HEK293 (cell line): ENCODE data around the gene ARPC4.
"Not testable (repeated sequence)": the region's sequence is repeated elsewhere in the genome, so short reads cannot be mapped to it uniquely, and the experiment has no call there.

ENCODE experiments used
- BCL11A ChIP-seq: fragments of 450-650 bp; formaldehyde crosslinking; IDR thresholded peaks from 2 replicates; pipeline ENCODE4 v1.5.1; 2016; ENCODE audit warnings: low read depth, missing biosample characterization, missing genetic modification characterization
- KLF9 ChIP-seq: fragments of 450-650 bp; formaldehyde crosslinking; IDR thresholded peaks from 2 replicates; pipeline ENCODE4 v1.5.1; 2016; ENCODE audit warnings: missing biosample characterization, missing genetic modification characterization, low read depth
- ZNF202 ChIP-seq: fragments of 450-650 bp; formaldehyde crosslinking; IDR thresholded peaks from 2 replicates; pipeline ENCODE4 v1.5.1; 2016; ENCODE audit warnings: missing biosample characterization, missing genetic modification characterization, borderline replicate concordance
- ZNF274 ChIP-seq, 2 experiments: fragments of 200-500 bp in 1 of 2; fragments of 450-650 bp in 1 of 2; sonication (Bioruptor generic) in 1 of 2; formaldehyde crosslinking in 1 of 2; IDR thresholded peaks; 2 replicates each; pipeline versions ENCODE4 v1.5.1 to v1.6.1; 2014 to 2016; ENCODE audit warnings: borderline replicate concordance in 1 of 2, inconsistent platforms in 1 of 2, low read length in 1 of 2, missing biosample characterization in 1 of 2, missing genetic modification characterization in 1 of 2
- ZNF558 ChIP-seq: fragments of 450-650 bp; formaldehyde crosslinking; IDR thresholded peaks from 2 replicates; pipeline ENCODE4 v1.5.1; 2016; ENCODE audit warnings: missing biosample characterization, missing genetic modification characterization
- ZNF621 ChIP-seq: fragments of 450-650 bp; formaldehyde crosslinking; IDR thresholded peaks from 2 replicates; pipeline ENCODE4 v1.5.1; 2017; ENCODE audit warnings: missing biosample characterization, missing genetic modification characterization
- ZNF792 ChIP-seq: fragments of 450-650 bp; formaldehyde crosslinking; IDR thresholded peaks from 2 replicates; pipeline ENCODE4 v1.5.1; 2016; ENCODE audit warnings: missing biosample characterization, missing genetic modification characterization
- TF ChIP-seq, protein P1 (sequence below): fragments of 450-650 bp; formaldehyde crosslinking; IDR thresholded peaks from 2 replicates; pipeline ENCODE4 v1.5.1; 2016; ENCODE audit warnings: missing biosample characterization, missing genetic modification characterization
- TF ChIP-seq, protein P2 (sequence below): fragments of 450-650 bp; formaldehyde crosslinking; IDR thresholded peaks from 2 replicates; pipeline ENCODE4 v1.5.1; 2016; ENCODE audit warnings: missing biosample characterization, missing genetic modification characterization, low read depth
- TF ChIP-seq, protein P3 (sequence below): fragments of 450-650 bp; formaldehyde crosslinking; IDR thresholded peaks from 2 replicates; pipeline ENCODE4 v1.5.1; 2016; ENCODE audit warnings: missing biosample characterization, missing genetic modification characterization, borderline replicate concordance

DNA sequence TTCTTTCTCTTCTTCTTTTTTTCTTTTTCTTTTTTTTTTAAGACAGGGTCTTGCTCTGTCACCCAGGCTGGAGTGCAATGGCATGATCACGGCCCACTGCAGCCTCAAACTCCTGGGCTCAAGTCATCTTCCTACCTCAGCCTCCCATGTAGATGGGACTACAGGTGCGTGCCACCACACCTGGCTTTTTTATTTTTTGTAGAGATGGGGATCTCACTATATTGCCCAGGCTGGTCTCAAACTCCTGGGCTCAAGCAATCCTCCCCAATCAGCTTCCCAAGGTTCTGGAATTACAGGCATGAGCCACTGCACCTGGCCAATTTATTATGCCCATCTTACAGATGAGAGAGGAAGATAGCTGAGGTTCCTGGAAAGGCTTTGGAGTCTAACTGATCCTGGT, 21.9 kb upstream of the ARPC4 start:
- TF ChIP-seq, protein P1, sequence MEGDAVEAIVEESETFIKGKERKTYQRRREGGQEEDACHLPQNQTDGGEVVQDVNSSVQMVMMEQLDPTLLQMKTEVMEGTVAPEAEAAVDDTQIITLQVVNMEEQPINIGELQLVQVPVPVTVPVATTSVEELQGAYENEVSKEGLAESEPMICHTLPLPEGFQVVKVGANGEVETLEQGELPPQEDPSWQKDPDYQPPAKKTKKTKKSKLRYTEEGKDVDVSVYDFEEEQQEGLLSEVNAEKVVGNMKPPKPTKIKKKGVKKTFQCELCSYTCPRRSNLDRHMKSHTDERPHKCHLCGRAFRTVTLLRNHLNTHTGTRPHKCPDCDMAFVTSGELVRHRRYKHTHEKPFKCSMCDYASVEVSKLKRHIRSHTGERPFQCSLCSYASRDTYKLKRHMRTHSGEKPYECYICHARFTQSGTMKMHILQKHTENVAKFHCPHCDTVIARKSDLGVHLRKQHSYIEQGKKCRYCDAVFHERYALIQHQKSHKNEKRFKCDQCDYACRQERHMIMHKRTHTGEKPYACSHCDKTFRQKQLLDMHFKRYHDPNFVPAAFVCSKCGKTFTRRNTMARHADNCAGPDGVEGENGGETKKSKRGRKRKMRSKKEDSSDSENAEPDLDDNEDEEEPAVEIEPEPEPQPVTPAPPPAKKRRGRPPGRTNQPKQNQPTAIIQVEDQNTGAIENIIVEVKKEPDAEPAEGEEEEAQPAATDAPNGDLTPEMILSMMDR (tag by site-specific recombination), result not testable (repeated sequence)
- not testable (repeated sequence) for TF ChIP-seq BCL11A (tag by site-specific recombination); ZNF202 (tag by site-specific recombination); ZNF558 (tag by site-specific recombination); ZNF621 (tag by site-specific recombination); ZNF274 (IDR thresholded peaks at IDR 0.05; ENCODE audit: low read length); ZNF274 (tag by site-specific recombination; IDR thresholded peaks at IDR 0.05; ENCODE audit: borderline replicate concordance); KLF9 (tag by site-specific recombination); ZNF792 (tag by site-specific recombination)
- TF ChIP-seq, protein P2, sequence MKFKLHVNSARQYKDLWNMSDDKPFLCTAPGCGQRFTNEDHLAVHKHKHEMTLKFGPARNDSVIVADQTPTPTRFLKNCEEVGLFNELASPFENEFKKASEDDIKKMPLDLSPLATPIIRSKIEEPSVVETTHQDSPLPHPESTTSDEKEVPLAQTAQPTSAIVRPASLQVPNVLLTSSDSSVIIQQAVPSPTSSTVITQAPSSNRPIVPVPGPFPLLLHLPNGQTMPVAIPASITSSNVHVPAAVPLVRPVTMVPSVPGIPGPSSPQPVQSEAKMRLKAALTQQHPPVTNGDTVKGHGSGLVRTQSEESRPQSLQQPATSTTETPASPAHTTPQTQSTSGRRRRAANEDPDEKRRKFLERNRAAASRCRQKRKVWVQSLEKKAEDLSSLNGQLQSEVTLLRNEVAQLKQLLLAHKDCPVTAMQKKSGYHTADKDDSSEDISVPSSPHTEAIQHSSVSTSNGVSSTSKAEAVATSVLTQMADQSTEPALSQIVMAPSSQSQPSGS (tag by site-specific recombination), result not testable (repeated sequence)
- TF ChIP-seq, protein P3, sequence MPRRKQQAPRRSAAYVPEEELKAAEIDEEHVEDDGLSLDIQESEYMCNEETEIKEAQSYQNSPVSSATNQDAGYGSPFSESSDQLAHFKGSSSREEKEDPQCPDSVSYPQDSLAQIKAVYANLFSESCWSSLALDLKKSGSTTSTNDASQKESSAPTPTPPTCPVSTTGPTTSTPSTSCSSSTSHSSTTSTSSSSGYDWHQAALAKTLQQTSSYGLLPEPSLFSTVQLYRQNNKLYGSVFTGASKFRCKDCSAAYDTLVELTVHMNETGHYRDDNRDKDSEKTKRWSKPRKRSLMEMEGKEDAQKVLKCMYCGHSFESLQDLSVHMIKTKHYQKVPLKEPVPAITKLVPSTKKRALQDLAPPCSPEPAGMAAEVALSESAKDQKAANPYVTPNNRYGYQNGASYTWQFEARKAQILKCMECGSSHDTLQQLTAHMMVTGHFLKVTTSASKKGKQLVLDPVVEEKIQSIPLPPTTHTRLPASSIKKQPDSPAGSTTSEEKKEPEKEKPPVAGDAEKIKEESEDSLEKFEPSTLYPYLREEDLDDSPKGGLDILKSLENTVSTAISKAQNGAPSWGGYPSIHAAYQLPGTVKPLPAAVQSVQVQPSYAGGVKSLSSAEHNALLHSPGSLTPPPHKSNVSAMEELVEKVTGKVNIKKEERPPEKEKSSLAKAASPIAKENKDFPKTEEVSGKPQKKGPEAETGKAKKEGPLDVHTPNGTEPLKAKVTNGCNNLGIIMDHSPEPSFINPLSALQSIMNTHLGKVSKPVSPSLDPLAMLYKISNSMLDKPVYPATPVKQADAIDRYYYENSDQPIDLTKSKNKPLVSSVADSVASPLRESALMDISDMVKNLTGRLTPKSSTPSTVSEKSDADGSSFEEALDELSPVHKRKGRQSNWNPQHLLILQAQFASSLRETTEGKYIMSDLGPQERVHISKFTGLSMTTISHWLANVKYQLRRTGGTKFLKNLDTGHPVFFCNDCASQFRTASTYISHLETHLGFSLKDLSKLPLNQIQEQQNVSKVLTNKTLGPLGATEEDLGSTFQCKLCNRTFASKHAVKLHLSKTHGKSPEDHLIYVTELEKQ (tag by site-specific recombination), result not testable (repeated sequence)
